OCI-LY1 (cell line): ENCODE data around the gene ADGRF1.

Source experiments
- H2AFZ ChIP-seq: fragments of 200-600 bp; sonication (generic), shearing (Covaris generic); 2 replicates; pipeline ENCODE4 v1.6.0; 2014; ENCODE audit warnings: antibody characterized with exemption, mild to moderate bottlenecking, low read length
- H3F3A ChIP-seq: fragments of 200-600 bp; sonication (generic), shearing (Covaris generic); 2 replicates; pipeline ENCODE4 v1.6.0; 2014; ENCODE audit warnings: mild to moderate bottlenecking, antibody characterized with exemption, low read length, moderate library complexity; ENCODE audit not compliant: insufficient read depth
- H3K27ac ChIP-seq: fragments of 200-600 bp; sonication (generic); 2 replicates; pipeline ENCODE4 v1.5.1; 2014; ENCODE audit warnings: low read length, mixed run types, mild to moderate bottlenecking, low read depth; ENCODE audit not compliant: poor library complexity, severe bottlenecking
- H3K27me3 ChIP-seq: fragments of 200-600 bp; sonication (generic); 2 replicates; pipeline ENCODE4 v1.6.0; 2014; ENCODE audit warnings: antibody characterized with exemption, mild to moderate bottlenecking, low read length, moderate library complexity; ENCODE audit not compliant: insufficient read depth
- H3K36me3 ChIP-seq: fragments of 200-600 bp; sonication (generic); 2 replicates; pipeline ENCODE4 v1.6.1; 2014; ENCODE audit warnings: mild to moderate bottlenecking, antibody characterized with exemption, low read length, moderate library complexity, mixed read lengths; ENCODE audit not compliant: insufficient read depth
- H3K4me1 ChIP-seq: fragments of 200-600 bp; sonication (generic); 2 replicates; pipeline ENCODE4 v1.5.1; 2014; ENCODE audit warnings: mild to moderate bottlenecking, low read length, moderate library complexity; ENCODE audit not compliant: insufficient read depth, severe bottlenecking
- H3K4me2 ChIP-seq: fragments of 200-600 bp; sonication (generic), shearing (Covaris generic); 2 replicates; pipeline ENCODE4 v1.6.1; 2014; ENCODE audit warnings: low read length
- H3K4me3 ChIP-seq: fragments of 200-600 bp; sonication (generic); 2 replicates; pipeline ENCODE4 v1.5.1; 2014; ENCODE audit warnings: low read length, low read depth, mild to moderate bottlenecking, mixed read lengths; ENCODE audit not compliant: poor library complexity, severe bottlenecking
- H3K79me2 ChIP-seq: fragments of 200-600 bp; shearing (Covaris generic); 2 replicates; pipeline ENCODE4 v1.6.1; 2016; ENCODE audit warnings: mixed run types, low read length, mixed read lengths; ENCODE audit not compliant: insufficient read depth
- H3K9ac ChIP-seq: fragments of 200-600 bp; sonication (generic), shearing (Covaris generic); 2 replicates; pipeline ENCODE4 v1.6.1; 2014; ENCODE audit warnings: mild to moderate bottlenecking, low read length, mixed read lengths
- H3K9me2 ChIP-seq: fragments of 200-600 bp; sonication (generic), shearing (Covaris generic); 2 replicates; pipeline ENCODE4 v1.6.1; 2014; ENCODE audit warnings: low read depth, mild to moderate bottlenecking, low read length, mixed read lengths
- H3K9me3 ChIP-seq: fragments of 200-600 bp; shearing (Covaris generic); 2 replicates; pipeline ENCODE4 v1.6.1; 2014; ENCODE audit warnings: low read length, mixed read lengths
- H4K20me1 ChIP-seq: fragments of 200-600 bp; sonication (generic), shearing (Covaris generic); 2 replicates; pipeline ENCODE4 v1.6.0; 2016; ENCODE audit warnings: mild to moderate bottlenecking, low read length; ENCODE audit not compliant: insufficient read depth
- CTCF ChIP-seq: fragments of 200-600 bp; sonication (generic), shearing (Covaris generic); IDR thresholded peaks from 2 replicates; pipeline ENCODE4 v1.5.1; 2017; ENCODE audit warnings: mild to moderate bottlenecking, antibody characterized with exemption, low read length, moderate library complexity, mixed read lengths
- EZH2 ChIP-seq: fragments of 200-600 bp; sonication (generic), shearing (Covaris generic); IDR thresholded peaks from 2 replicates; pipeline ENCODE4 v1.8.0; 2017; ENCODE audit warnings: borderline replicate concordance, mixed run types, mild to moderate bottlenecking, antibody characterized with exemption, low read length, moderate library complexity, mixed read lengths

The ADGRF1 gene

GRCh38 chr6:47084610-47085009 is 42.5 kb upstream of the ADGRF1 start:
- no peaks in the 10 kb centered on the region for H3K36me3 ChIP-seq
- H3K27ac ChIP-seq = no peak overlapping the region
- no peaks in the 10 kb centered on the region for H3F3A ChIP-seq
- H3K4me3 ChIP-seq = no peak overlapping the region
- no peaks in the 10 kb centered on the region for H3K9me3 ChIP-seq
- no peaks in the 10 kb centered on the region for H3K27me3 ChIP-seq
- no peaks in the 10 kb centered on the region for H3K79me2 ChIP-seq
- no peaks in the 10 kb centered on the region for H3K4me1 ChIP-seq
- H2AFZ ChIP-seq = no peak overlapping the region
- no peak overlapping the region for H3K4me2 ChIP-seq
- H3K9ac ChIP-seq = no peak overlapping the region
- no peaks in the 10 kb centered on the region for H4K20me1 ChIP-seq
- TF ChIP-seq EZH2 = no peak
- TF ChIP-seq CTCF = no peak
- H3K9me2 ChIP-seq = no peaks in the 10 kb centered on the region

GRCh38 chr6:47083586-47084047 is 41.5 kb upstream of the ADGRF1 start:
- H3K36me3 ChIP-seq = no peaks in the 10 kb centered on the region
- no peak overlapping the region for H3K4me3 ChIP-seq
- no peaks in the 10 kb centered on the region for H4K20me1 ChIP-seq
- no peaks in the 10 kb centered on the region for H3K9me2 ChIP-seq
- H3K27ac ChIP-seq = no peak overlapping the region
- no peaks in the 10 kb centered on the region for H3K27me3 ChIP-seq
- H2AFZ ChIP-seq = no peak overlapping the region
- H3K9ac ChIP-seq = no peak overlapping the region
- no peaks in the 10 kb centered on the region for H3K4me1 ChIP-seq
- H3F3A ChIP-seq = no peaks in the 10 kb centered on the region
- H3K79me2 ChIP-seq = no peaks in the 10 kb centered on the region
- H3K9me3 ChIP-seq = no peaks in the 10 kb centered on the region
- no peak for TF ChIP-seq CTCF
- TF ChIP-seq EZH2 = no peak
- no peak overlapping the region for H3K4me2 ChIP-seq

- Histone ChIP-seq H3K79me2 (no peaks in the 10 kb centered on the region), H3K4me3 (no peak overlapping the region), H3K9me3 (no peaks in the 10 kb centered on the region), H3K27ac (no peak overlapping the region), H3K27me3 (no peaks in the 10 kb centered on the region), H3K4me1 (no peaks in the 10 kb centered on the region), H2AFZ (no peak overlapping the region), H4K20me1 (no peaks in the 10 kb centered on the region), H3K9ac (no peak overlapping the region), H3K36me3 (no peaks in the 10 kb centered on the region), H3F3A (no peaks in the 10 kb centered on the region), H3K9me2 (no peaks in the 10 kb centered on the region), H3K4me2 (no peak overlapping the region)
- TF ChIP-seq CTCF = no peak
- no peak for TF ChIP-seq EZH2
These were observed 38.0 kb upstream of the ADGRF1 start for GRCh38 chr6:47080083-47080596.
